MM.1S (cell line): ENCODE data around the gene ZNF483.

ENCODE experiments used
- DNase-seq: peaks from one replicate; pipeline ENCODE4 v3.0.0-alpha.2; 2015
- H2AFZ ChIP-seq: fragments of 300-600 bp; sonication (generic); 2 replicates; pipeline ENCODE4 v1.6.0; 2016; ENCODE audit warnings: antibody characterized with exemption, low read length
- H3F3A ChIP-seq: fragments of 300-600 bp; sonication (generic); 2 replicates; pipeline ENCODE4 v1.6.1; 2016; ENCODE audit warnings: mild to moderate bottlenecking, antibody characterized with exemption, low read length, moderate library complexity, mixed read lengths; ENCODE audit not compliant: insufficient read depth
- H3K27ac ChIP-seq: fragments of 300-600 bp; sonication (generic); 2 replicates; pipeline ENCODE4 v1.5.1; 2016; ENCODE audit warnings: mild to moderate bottlenecking, low read length
- H3K27me3 ChIP-seq: fragments of 300-600 bp; sonication (generic); replicated peaks from 2 replicates; pipeline ENCODE4 v1.6.0; 2016; ENCODE audit warnings: low read length; ENCODE audit not compliant: insufficient read depth
- H3K36me3 ChIP-seq: fragments of 300-600 bp; sonication (generic); replicated peaks from 2 replicates; pipeline ENCODE4 v1.6.1; 2016; ENCODE audit warnings: mild to moderate bottlenecking, low read length, mixed read lengths; ENCODE audit not compliant: insufficient read depth
- H3K4me1 ChIP-seq: fragments of 300-600 bp; sonication (generic); 2 replicates; pipeline ENCODE4 v1.6.1; 2016; ENCODE audit warnings: low read length, mixed read lengths
- H3K4me2 ChIP-seq: fragments of 300-600 bp; sonication (generic); 2 replicates; pipeline ENCODE4 v1.6.0; 2016; ENCODE audit warnings: low read depth, low read length
- H3K4me3 ChIP-seq: fragments of 300-600 bp; sonication (generic); 2 replicates; pipeline ENCODE4 v1.5.1; 2016; ENCODE audit warnings: low read length, mixed read lengths
- H3K79me2 ChIP-seq: fragments of 300-600 bp; sonication (generic); 2 replicates; pipeline ENCODE4 v1.6.1; 2016; ENCODE audit warnings: mixed run types, low read length, mixed read lengths
- H3K9ac ChIP-seq: fragments of 300-600 bp; sonication (generic); 2 replicates; pipeline ENCODE4 v1.6.1; 2016; ENCODE audit warnings: low read length, mixed read lengths
- H3K9me2 ChIP-seq: fragments of 300-600 bp; sonication (generic); replicated peaks from 2 replicates; pipeline ENCODE4 v1.6.1; 2016; ENCODE audit warnings: mild to moderate bottlenecking, low read length, mixed read lengths; ENCODE audit not compliant: insufficient read depth
- H3K9me3 ChIP-seq: fragments of 300-600 bp; sonication (generic); replicated peaks from 2 replicates; pipeline ENCODE4 v1.6.1; 2016; ENCODE audit warnings: mild to moderate bottlenecking, low read length, mixed read lengths; ENCODE audit not compliant: insufficient read depth
- H4K20me1 ChIP-seq: fragments of 300-600 bp; sonication (generic); 2 replicates; pipeline ENCODE4 v1.6.1; 2016; ENCODE audit warnings: mild to moderate bottlenecking, low read length, moderate library complexity, mixed read lengths; ENCODE audit not compliant: insufficient read depth
- EZH2 ChIP-seq: fragments of 300-600 bp; sonication (generic); optimal IDR thresholded peaks from 2 replicates; pipeline ENCODE3; 2017; ENCODE audit warnings: low read depth, mild to moderate bottlenecking, antibody characterized with exemption, low read length, mixed read lengths
- EZH2phosphoT487 ChIP-seq: fragments of 300-600 bp; sonication (generic); IDR thresholded peaks from 2 replicates; pipeline ENCODE4 v1.6.1; 2018; ENCODE audit warnings: antibody characterized with exemption, low read length
- TF ChIP-seq, protein P1 (sequence below): fragments of 300-600 bp; sonication (generic); IDR thresholded peaks from 2 replicates; pipeline ENCODE4 v1.5.1; 2016; ENCODE audit warnings: antibody characterized with exemption, low read length, mixed read lengths

Gene ZNF483

DNA sequence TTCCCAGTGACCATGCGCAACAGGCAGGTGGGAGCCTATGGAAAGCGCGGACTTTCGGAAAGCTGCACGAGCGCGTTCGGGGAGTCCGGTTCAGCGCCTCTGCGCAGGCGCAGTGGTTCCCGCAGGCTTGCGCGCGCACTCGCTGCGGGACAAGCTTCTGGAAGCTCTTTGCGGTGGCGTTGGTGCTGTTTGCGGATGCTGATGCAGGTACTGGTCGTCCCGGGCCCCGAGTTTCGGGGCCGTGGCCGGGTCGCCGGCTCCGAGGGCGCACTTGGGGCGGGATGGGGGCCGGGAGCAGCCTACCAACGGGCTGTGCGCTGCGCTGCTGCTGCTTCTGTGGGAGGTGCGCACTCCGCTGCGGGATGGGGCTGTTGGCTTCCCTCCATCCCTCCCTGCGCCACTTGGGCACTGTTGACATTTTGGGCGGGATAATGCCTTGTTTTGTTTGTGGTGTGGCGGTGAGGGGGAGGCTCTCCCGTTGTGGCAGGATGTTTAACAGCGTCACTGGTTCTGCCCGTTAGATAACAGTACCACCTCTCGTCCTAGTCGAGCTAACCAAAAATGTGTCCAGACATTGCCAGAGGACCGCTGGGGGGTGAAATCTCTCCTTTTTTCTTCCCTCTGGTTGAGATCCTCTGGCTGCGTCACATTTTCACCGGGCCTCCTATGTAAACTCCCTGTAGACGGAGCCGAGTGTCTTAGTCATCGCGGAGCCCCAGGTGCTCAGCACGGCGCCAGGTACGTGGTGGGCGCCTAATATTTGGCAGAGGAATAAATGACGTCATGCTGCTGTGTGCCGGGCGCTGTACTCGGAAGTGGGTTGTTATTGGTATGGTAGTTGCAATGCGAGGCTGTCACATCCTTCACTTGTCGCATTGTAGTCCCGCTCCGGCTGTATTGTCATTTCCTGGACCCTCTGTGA, at the start of gene ZNF483:
Gene ZNF483, plus strand, starts transcription at position 124 of the 922 bp plus-strand sequence. CDS start 2,217 bp downstream, outside the sequence.
- H2AFZ ChIP-seq = no peak within 1 kb of the TSS
- no peaks in the 10 kb centered on the region for H3K36me3 ChIP-seq
- H3K9me2 ChIP-seq = no peaks in the 10 kb centered on the region
- DNase-seq = no peak
- TF ChIP-seq, protein P1, sequence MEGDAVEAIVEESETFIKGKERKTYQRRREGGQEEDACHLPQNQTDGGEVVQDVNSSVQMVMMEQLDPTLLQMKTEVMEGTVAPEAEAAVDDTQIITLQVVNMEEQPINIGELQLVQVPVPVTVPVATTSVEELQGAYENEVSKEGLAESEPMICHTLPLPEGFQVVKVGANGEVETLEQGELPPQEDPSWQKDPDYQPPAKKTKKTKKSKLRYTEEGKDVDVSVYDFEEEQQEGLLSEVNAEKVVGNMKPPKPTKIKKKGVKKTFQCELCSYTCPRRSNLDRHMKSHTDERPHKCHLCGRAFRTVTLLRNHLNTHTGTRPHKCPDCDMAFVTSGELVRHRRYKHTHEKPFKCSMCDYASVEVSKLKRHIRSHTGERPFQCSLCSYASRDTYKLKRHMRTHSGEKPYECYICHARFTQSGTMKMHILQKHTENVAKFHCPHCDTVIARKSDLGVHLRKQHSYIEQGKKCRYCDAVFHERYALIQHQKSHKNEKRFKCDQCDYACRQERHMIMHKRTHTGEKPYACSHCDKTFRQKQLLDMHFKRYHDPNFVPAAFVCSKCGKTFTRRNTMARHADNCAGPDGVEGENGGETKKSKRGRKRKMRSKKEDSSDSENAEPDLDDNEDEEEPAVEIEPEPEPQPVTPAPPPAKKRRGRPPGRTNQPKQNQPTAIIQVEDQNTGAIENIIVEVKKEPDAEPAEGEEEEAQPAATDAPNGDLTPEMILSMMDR = no peak
- TF ChIP-seq EZH2phosphoT487 (no peak), EZH2 (no peak)
- no peaks in the 10 kb centered on the region for H3K79me2 ChIP-seq
- no peaks in the 10 kb centered on the region for H4K20me1 ChIP-seq
- no peak within 1 kb of the TSS; the same call in 1 of the 2 replicates for H3K4me3 ChIP-seq
- H3K9ac ChIP-seq = no peak within 1 kb of the TSS
- H3K27me3 ChIP-seq = no peaks in the 10 kb centered on the region
- no peak within 1 kb of the TSS for H3K4me2 ChIP-seq
- no peak within 1 kb of the TSS for H3K27ac ChIP-seq
- no peaks in the 10 kb centered on the region for H3K9me3 ChIP-seq
- H3K4me1 ChIP-seq = no peaks in the 10 kb centered on the region
- no peaks in the 10 kb centered on the region for H3F3A ChIP-seq

DNA sequence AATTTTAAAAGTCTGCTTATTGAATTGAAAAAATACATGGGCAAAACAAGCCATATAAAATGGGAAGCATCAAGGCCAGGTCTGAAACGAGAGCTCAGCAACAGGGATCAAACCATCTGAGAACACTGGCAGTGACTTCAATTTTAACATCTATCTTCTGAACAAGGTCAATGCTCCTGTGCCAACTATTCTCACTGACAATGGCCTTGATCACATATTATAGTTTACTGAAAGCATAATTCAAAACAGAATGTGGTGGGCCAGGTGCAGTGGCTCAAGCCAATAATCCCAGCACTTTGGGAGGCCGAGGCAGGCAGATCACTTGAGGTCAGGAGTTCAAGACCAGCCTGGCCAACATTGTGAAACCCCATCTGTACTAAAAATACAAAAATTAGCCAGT, 49.8 kb upstream of the ZNF483 start:
- Histone ChIP-seq H3K27me3 (no peaks in the 10 kb centered on the region), H4K20me1 (peaks cover 67% of the 10 kb centered on the region), H3F3A (no peaks in the 10 kb centered on the region), H2AFZ (no peak overlapping the region), H3K9me2 (no peaks in the 10 kb centered on the region), H3K9me3 (no peaks in the 10 kb centered on the region), H3K4me1 (no peaks in the 10 kb centered on the region), H3K4me2 (no peak overlapping the region), H3K27ac (no peak overlapping the region), H3K4me3 (no peak overlapping the region), H3K36me3 (no peaks in the 10 kb centered on the region), H3K79me2 (peaks cover 100% of the 10 kb centered on the region), H3K9ac (no peak overlapping the region)
- no peak for DNase-seq
- TF ChIP-seq EZH2 (no peak), EZH2phosphoT487 (no peak)
- TF ChIP-seq, protein P1 = no peak

DNA sequence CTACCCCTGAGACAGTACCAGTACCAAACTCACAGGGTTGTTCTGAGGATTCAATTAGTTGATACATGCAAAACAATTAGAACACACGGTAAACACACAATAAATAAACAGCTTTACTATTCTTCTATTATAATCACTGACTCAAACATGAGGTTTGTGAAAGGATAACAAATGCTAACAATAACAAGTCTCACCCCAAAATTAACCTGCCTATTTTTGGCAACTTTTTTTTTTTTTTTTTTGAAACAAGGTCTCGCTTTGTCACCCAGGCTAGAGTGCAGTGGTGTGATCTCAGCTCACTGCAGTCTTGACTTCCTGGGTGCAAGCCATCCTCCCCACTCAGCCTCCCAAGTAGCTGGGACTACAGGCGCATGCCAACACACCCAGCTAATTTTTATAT, 47.3 kb upstream of the ZNF483 start:
- Histone ChIP-seq H3K4me1 (peaks cover 14% of the 10 kb centered on the region; the same call in 1 of the 2 replicates), H3K36me3 (no peaks in the 10 kb centered on the region), H3K4me2 (no peak overlapping the region), H3K27me3 (no peaks in the 10 kb centered on the region), H3K9ac (no peak overlapping the region), H3K79me2 (peaks cover 100% of the 10 kb centered on the region), H3F3A (no peaks in the 10 kb centered on the region), H3K9me3 (no peaks in the 10 kb centered on the region), H3K9me2 (no peaks in the 10 kb centered on the region), H3K27ac (no peak overlapping the region), H2AFZ (no peak overlapping the region), H4K20me1 (peaks cover 71% of the 10 kb centered on the region), H3K4me3 (no peak overlapping the region)
- TF ChIP-seq, protein P1 = no peak
- no peak for TF ChIP-seq EZH2
- no peak for TF ChIP-seq EZH2phosphoT487
- DNase-seq = no peak
